ENCODE measurements around the gene C1orf87.

GRCh38 chr1:59978026-59978425, 95.5 kb downstream of the C1orf87 start:
- TF ChIP-seq EZH2 (IDR thresholded peaks at IDR 0.05) (no peak), POLR2AphosphoS5 (IDR thresholded peaks at IDR 0.05; ENCODE audit: borderline replicate concordance, low read depth, low read length) (no peak)

Measured in SK-N-MC (cell line).